Sigmoid colon (tissue), 4 donors: ENCODE results near the gene GLRA1.

Source experiments
- EP300 ChIP-seq, 4 donors: sonication (generic); formaldehyde crosslinking; IDR thresholded peaks; one replicate each; pipeline ENCODE4 v1.6.1; 2017; ENCODE audit warnings: antibody characterized with exemption in 4 of 4
- POLR2A ChIP-seq, 2 donors: fragments of 450-650 bp; IDR thresholded peaks; one replicate each; pipeline ENCODE4 v1.6.1; 2016; ENCODE audit warnings: antibody characterized with exemption in 2 of 2, mild to moderate bottlenecking in 2 of 2, moderate library complexity in 2 of 2
- POLR2AphosphoS5 ChIP-seq, 4 donors: sonication (generic); formaldehyde crosslinking; IDR thresholded peaks; one replicate each; pipeline ENCODE4 v1.6.1; 2017; ENCODE audit warnings: antibody characterized with exemption in 4 of 4
- TF ChIP-seq, protein P1 (sequence below), 4 experiments: fragments of 450-650 bp in 3 of 4; fragments of 200-600 bp in 1 of 4; IDR thresholded peaks; one replicate each; pipeline ENCODE4 v1.5.1; 2016 to 2019; ENCODE audit warnings: antibody characterized with exemption in 4 of 4, mild to moderate bottlenecking in 3 of 4, moderate library complexity in 2 of 4

DNA sequence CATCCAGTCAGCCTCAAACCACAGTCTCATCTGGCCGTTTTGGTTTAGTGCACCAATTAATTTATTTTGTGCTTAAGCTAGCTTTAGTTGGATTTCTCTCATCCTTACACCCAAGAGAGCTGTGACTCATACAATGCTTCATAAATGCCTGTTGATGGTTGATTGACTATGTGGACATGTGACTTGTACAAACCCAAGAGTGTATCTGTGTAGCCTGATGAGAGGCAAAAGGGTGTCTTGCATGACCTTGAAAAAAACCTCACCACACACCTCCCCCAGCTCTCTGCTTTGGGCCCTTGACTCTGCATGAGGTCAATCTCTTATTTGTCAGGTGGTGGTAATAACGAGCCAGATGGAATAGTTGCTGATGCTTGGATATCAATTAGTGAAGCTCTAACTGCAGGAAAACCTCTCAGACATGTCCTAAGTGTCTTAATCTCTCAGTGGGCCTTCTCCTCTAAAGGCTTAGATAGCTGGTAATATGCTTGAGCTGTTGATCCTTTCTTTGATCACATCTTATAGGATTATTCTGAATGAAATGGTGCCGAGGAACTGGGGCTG is 10.6 kb upstream of the GLRA1 start:
- TF ChIP-seq, protein P1, sequence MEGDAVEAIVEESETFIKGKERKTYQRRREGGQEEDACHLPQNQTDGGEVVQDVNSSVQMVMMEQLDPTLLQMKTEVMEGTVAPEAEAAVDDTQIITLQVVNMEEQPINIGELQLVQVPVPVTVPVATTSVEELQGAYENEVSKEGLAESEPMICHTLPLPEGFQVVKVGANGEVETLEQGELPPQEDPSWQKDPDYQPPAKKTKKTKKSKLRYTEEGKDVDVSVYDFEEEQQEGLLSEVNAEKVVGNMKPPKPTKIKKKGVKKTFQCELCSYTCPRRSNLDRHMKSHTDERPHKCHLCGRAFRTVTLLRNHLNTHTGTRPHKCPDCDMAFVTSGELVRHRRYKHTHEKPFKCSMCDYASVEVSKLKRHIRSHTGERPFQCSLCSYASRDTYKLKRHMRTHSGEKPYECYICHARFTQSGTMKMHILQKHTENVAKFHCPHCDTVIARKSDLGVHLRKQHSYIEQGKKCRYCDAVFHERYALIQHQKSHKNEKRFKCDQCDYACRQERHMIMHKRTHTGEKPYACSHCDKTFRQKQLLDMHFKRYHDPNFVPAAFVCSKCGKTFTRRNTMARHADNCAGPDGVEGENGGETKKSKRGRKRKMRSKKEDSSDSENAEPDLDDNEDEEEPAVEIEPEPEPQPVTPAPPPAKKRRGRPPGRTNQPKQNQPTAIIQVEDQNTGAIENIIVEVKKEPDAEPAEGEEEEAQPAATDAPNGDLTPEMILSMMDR (IDR thresholded peaks at IDR 0.05), result no peak
- TF ChIP-seq POLR2AphosphoS5 (IDR thresholded peaks at IDR 0.05) (no peak), EP300 (IDR thresholded peaks at IDR 0.05) (no peak), POLR2A (IDR thresholded peaks at IDR 0.05) (no peak)
